ENCODE results near the gene VPS37C. TPM values are rescaled to one million over a fixed set of nuclear protein-coding genes. Genes with fewer than 3 reads are reported as not detected.

VPS37C gene
- total and polyA plus RNA-seq, 10 of the 15 experiments (the other 5 are each of a cell fraction or from before 2014, with no cell fraction given) = 0.39 to 16.5 (median 7.8) TPM

GRCh38 chr11:61104963-61105362 is 56.3 kb downstream of the VPS37C start:
- CTCF ChIA-PET = interaction anchor here (1.2 kb wide), 1 partner anchor 136 kb away, joined by 3 read pairs; no protein-coding TSS in a partner anchor
- Histone ChIP-seq H4K20me1 (ENCODE audit: control insufficient read depth, insufficient read depth) (no peaks in the 10 kb centered on the region), H3K79me2 (ENCODE audit: control insufficient read depth, insufficient read depth, low read length) (no peaks in the 10 kb centered on the region), H3K36me3 (ENCODE audit: control insufficient read depth in 2 of 2, insufficient read depth in 2 of 2, low read length in 1 of 2) (no peaks in the 10 kb centered on the region), H3K4me3 (no peak overlapping the region), H3K4me1 (ENCODE audit: control insufficient read depth, insufficient read depth, low read length) (no peaks in the 10 kb centered on the region), H2AFZ (ENCODE audit: control insufficient read depth, low read depth, low read length) (no peak overlapping the region), H3K27me3 (replicated peaks in 1 of 2; ENCODE audit: control insufficient read depth in 2 of 2, insufficient read depth in 2 of 2, low read length in 1 of 2) (no peaks in the 10 kb centered on the region), H3K9me3 (replicated peaks; ENCODE audit: control insufficient read depth, insufficient read depth, low read length) (no peaks in the 10 kb centered on the region; the same call in 2 of the 3 replicates), H3K4me2 (ENCODE audit: control insufficient read depth, insufficient read depth) (no peak overlapping the region), H3K27ac (ENCODE audit: control insufficient read depth, insufficient read depth) (no peak overlapping the region), H3K9ac (ENCODE audit: control insufficient read depth, insufficient read depth, low read length) (no peak overlapping the region)
- RAD21 ChIA-PET (ENCODE audit: unreplicated experiment) = no interaction called here
- BruUV-seq (replicated peaks) = no TSS peak
- intact Hi-C loops (cut with micrococcal nuclease; ENCODE audit: unreplicated experiment) = no loop called here
- 73% methylated on average over 7 of the region's 7 CpGs for WGBS (ENCODE audit: insufficient coverage, insufficient replicate concordance, low lambda C conversion rate, missing lambda C conversion rate)
- POLR2A ChIA-PET = no interaction called here
- SMC1A ChIA-PET (ENCODE audit: uncharacterized antibody, unreplicated experiment) = interaction anchor here (0.9 kb wide), 1 partner anchor 12 kb away, joined by 4 read pairs; no protein-coding TSS in a partner anchor
- no peak for DNase-seq (ENCODE audit: low read depth, low spot score)
- no peak for FAIRE-seq
- in situ Hi-C loops (cut with MboI) = no loop called here
- no peak for ATAC-seq
- no peak for TF ChIP-seq NR2C2 (IDR thresholded peaks at IDR 0.05; ENCODE audit: borderline replicate concordance, control insufficient read depth, insufficient read length, low read depth)
- no peak for TF ChIP-seq HCFC1 (IDR thresholded peaks at IDR 0.05; ENCODE audit: low read length)
- TF ChIP-seq REST (IDR thresholded peaks at IDR 0.05; ENCODE audit: low read depth, low read length) = no peak
- no peak for TF ChIP-seq BCL3 (IDR thresholded peaks at IDR 0.05; ENCODE audit: borderline replicate concordance, insufficient read depth, low read depth, low read length, poor library complexity, severe bottlenecking)
- TF ChIP-seq HDAC2 (IDR thresholded peaks at IDR 0.05) = no peak
- TF ChIP-seq FOXM1 (IDR thresholded peaks at IDR 0.05; ENCODE audit: low read depth, low read length) = no peak
- TF ChIP-seq CTCF (IDR thresholded peaks at IDR 0.05 in 2 of 3, conservative IDR thresholded peaks at IDR 0.05 in 1 of 3; ENCODE audit: control insufficient read depth in 2 of 3, extremely low read depth in 1 of 3, insufficient read depth in 1 of 3, low read depth in 3 of 3, low read length in 3 of 3) = no peak
- no peak for TF ChIP-seq POLR2A (IDR thresholded peaks at IDR 0.05; ENCODE audit: low read depth, low read length)
- TF ChIP-seq IKZF1 (conservative IDR thresholded peaks at IDR 0.05) = no peak
- TF ChIP-seq NKRF (conservative IDR thresholded peaks at IDR 0.05) = no peak
- no peak for TF ChIP-seq NR2C1 (IDR thresholded peaks at IDR 0.05)

All from GM12878 (cell line).